ENCODE results near the gene TMEM132E.
"Not testable (repeated sequence)": the region's sequence is repeated elsewhere in the genome, so short reads cannot be mapped to it uniquely, and the experiment has no call there.

Gene TMEM132E

GRCh38 chr17:34533806-34534527 is 45.4 kb upstream of the TMEM132E start:
- no peaks in the 10 kb centered on the region for H3K27me3 ChIP-seq (ENCODE audit: low read length)
- H3K4me3 ChIP-seq (ENCODE audit: insufficient read depth, low read length, poor library complexity, severe bottlenecking), result no peak overlapping the region
- H3K9ac ChIP-seq (ENCODE audit: low read length), result no peak overlapping the region
- no peak overlapping the region for H2AFZ ChIP-seq (ENCODE audit: low read depth, low read length, severe bottlenecking)
- H3K36me3 ChIP-seq (ENCODE audit: low read length), result no peaks in the 10 kb centered on the region
- no peaks in the 10 kb centered on the region for H3F3A ChIP-seq (ENCODE audit: insufficient read depth)
- H3K9me3 ChIP-seq (ENCODE audit: insufficient read depth, low read length), result no peaks in the 10 kb centered on the region
- no peak overlapping the region for H3K27ac ChIP-seq (ENCODE audit: low read depth, low read length)
- H3K4me2 ChIP-seq (ENCODE audit: low read depth, low read length, poor library complexity, severe bottlenecking), result no peak overlapping the region
- no peaks in the 10 kb centered on the region for H4K20me1 ChIP-seq (ENCODE audit: low read depth, low read length)
- no peaks in the 10 kb centered on the region for H3K9me2 ChIP-seq (replicated peaks; ENCODE audit: insufficient read depth, low read length)
- TF ChIP-seq EZH2phosphoT487 (conservative IDR thresholded peaks at IDR 0.05; ENCODE audit: low read length) (no peak), CTCF (IDR thresholded peaks at IDR 0.05; ENCODE audit: insufficient read depth, low read length, poor library complexity, severe bottlenecking) (no peak)
- no peaks in the 10 kb centered on the region for H3K79me2 ChIP-seq (ENCODE audit: insufficient read depth, low read length)

- Histone ChIP-seq H3K9me3 (ENCODE audit: insufficient read depth, low read length) (no peaks in the 10 kb centered on the region), H3K9me2 (replicated peaks; ENCODE audit: insufficient read depth, low read length) (no peaks in the 10 kb centered on the region), H3K9ac (ENCODE audit: low read length) (no peak overlapping the region), H3K4me3 (ENCODE audit: insufficient read depth, low read length, poor library complexity, severe bottlenecking) (no peak overlapping the region), H3K79me2 (ENCODE audit: insufficient read depth, low read length) (no peaks in the 10 kb centered on the region), H3K27me3 (ENCODE audit: low read length) (no peaks in the 10 kb centered on the region), H4K20me1 (ENCODE audit: low read depth, low read length) (no peaks in the 10 kb centered on the region), H3K27ac (ENCODE audit: low read depth, low read length) (no peak overlapping the region), H3F3A (ENCODE audit: insufficient read depth) (no peaks in the 10 kb centered on the region), H3K36me3 (ENCODE audit: low read length) (no peaks in the 10 kb centered on the region), H2AFZ (ENCODE audit: low read depth, low read length, severe bottlenecking) (no peak overlapping the region), H3K4me2 (ENCODE audit: low read depth, low read length, poor library complexity, severe bottlenecking) (no peak overlapping the region)
- TF ChIP-seq CTCF (IDR thresholded peaks at IDR 0.05; ENCODE audit: insufficient read depth, low read length, poor library complexity, severe bottlenecking), result no peak
- no peak for TF ChIP-seq EZH2phosphoT487 (conservative IDR thresholded peaks at IDR 0.05; ENCODE audit: low read length)
These were observed 41.9 kb upstream of the TMEM132E start for GRCh38 chr17:34537445-34537844.

- H3K9ac ChIP-seq (ENCODE audit: low read length); H3K9me3 ChIP-seq (ENCODE audit: insufficient read depth, low read length); H3K27me3 ChIP-seq (ENCODE audit: low read length); H2AFZ ChIP-seq (ENCODE audit: low read depth, low read length, severe bottlenecking); H3K4me3 ChIP-seq (ENCODE audit: insufficient read depth, low read length, poor library complexity, severe bottlenecking); H3F3A ChIP-seq (ENCODE audit: insufficient read depth); H3K4me2 ChIP-seq (ENCODE audit: low read depth, low read length, poor library complexity, severe bottlenecking); H3K27ac ChIP-seq (ENCODE audit: low read depth, low read length); H3K9me2 ChIP-seq (replicated peaks; ENCODE audit: insufficient read depth, low read length); H3K79me2 ChIP-seq (ENCODE audit: insufficient read depth, low read length); H4K20me1 ChIP-seq (ENCODE audit: low read depth, low read length); H3K36me3 ChIP-seq (ENCODE audit: low read length): not testable (repeated sequence)
These were observed 40.8 kb upstream of the TMEM132E start for GRCh38 chr17:34538582-34538981.

- H3K9me2 ChIP-seq (replicated peaks; ENCODE audit: insufficient read depth, low read length), result no peaks in the 10 kb centered on the region
- no peak overlapping the region for H3K4me2 ChIP-seq (ENCODE audit: low read depth, low read length, poor library complexity, severe bottlenecking)
- H3K9me3 ChIP-seq (ENCODE audit: insufficient read depth, low read length), result no peaks in the 10 kb centered on the region
- no peak overlapping the region for H3K27ac ChIP-seq (ENCODE audit: low read depth, low read length)
- H3F3A ChIP-seq (ENCODE audit: insufficient read depth), result no peaks in the 10 kb centered on the region
- H3K27me3 ChIP-seq (ENCODE audit: low read length), result no peaks in the 10 kb centered on the region
- no peak overlapping the region for H2AFZ ChIP-seq (ENCODE audit: low read depth, low read length, severe bottlenecking)
- H4K20me1 ChIP-seq (ENCODE audit: low read depth, low read length), result no peaks in the 10 kb centered on the region
- no peaks in the 10 kb centered on the region for H3K79me2 ChIP-seq (ENCODE audit: insufficient read depth, low read length)
- no peak for TF ChIP-seq CTCF (IDR thresholded peaks at IDR 0.05; ENCODE audit: insufficient read depth, low read length, poor library complexity, severe bottlenecking)
- no peak for TF ChIP-seq EZH2phosphoT487 (conservative IDR thresholded peaks at IDR 0.05; ENCODE audit: low read length)
- H3K9ac ChIP-seq (ENCODE audit: low read length), result no peak overlapping the region
- no peak overlapping the region for H3K4me3 ChIP-seq (ENCODE audit: insufficient read depth, low read length, poor library complexity, severe bottlenecking)
- H3K36me3 ChIP-seq (ENCODE audit: low read length), result no peaks in the 10 kb centered on the region
These were observed 39.5 kb upstream of the TMEM132E start for GRCh38 chr17:34539881-34540280.
